ENCODE results near the gene EDIL3.

DNA sequence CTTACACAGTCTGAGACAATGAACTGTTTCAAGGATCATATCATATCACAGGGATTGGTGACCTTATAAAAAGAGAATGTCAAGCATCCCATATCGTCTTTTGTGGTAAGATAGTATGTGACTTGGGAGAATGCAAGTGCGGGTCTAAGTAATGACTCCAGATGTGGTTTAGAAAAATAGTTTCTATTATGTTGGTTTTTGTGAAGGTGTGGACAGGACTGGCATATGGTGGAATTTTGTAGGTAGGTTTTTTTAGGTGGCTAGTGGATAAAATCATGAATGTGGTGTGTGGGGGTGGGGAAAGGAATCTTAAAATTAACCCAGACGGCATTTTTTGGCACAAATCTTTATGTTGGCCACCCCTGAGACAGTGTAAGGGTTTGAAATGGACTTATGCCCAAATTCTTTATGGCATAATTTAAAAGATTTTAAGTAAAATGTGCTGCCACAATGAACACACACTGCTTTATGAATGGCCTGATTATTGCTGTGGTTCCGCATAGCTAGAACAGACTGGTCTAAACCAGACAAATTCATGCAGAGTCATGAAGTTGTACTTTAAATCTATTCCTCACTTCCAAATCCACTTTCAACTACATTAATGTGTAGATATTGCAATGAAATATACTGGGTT lies 459.2 kb downstream of the EDIL3 start:
- TF ChIP-seq, protein P1, sequence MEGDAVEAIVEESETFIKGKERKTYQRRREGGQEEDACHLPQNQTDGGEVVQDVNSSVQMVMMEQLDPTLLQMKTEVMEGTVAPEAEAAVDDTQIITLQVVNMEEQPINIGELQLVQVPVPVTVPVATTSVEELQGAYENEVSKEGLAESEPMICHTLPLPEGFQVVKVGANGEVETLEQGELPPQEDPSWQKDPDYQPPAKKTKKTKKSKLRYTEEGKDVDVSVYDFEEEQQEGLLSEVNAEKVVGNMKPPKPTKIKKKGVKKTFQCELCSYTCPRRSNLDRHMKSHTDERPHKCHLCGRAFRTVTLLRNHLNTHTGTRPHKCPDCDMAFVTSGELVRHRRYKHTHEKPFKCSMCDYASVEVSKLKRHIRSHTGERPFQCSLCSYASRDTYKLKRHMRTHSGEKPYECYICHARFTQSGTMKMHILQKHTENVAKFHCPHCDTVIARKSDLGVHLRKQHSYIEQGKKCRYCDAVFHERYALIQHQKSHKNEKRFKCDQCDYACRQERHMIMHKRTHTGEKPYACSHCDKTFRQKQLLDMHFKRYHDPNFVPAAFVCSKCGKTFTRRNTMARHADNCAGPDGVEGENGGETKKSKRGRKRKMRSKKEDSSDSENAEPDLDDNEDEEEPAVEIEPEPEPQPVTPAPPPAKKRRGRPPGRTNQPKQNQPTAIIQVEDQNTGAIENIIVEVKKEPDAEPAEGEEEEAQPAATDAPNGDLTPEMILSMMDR (IDR thresholded peaks at IDR 0.05; ENCODE audit: low read depth, low read length) = no peak
- no peak for TF ChIP-seq EZH2phosphoT487 (IDR thresholded peaks at IDR 0.05; ENCODE audit: low read depth)
